HG02642 (cell line): ENCODE results near the gene FAM3D.
"Not testable (repeated sequence)": the region's sequence is repeated elsewhere in the genome, so short reads cannot be mapped to it uniquely, and the experiment has no call there.

ENCODE experiments used
- ATAC-seq: cut with Tn5 transposase; IDR thresholded peaks from one replicate; pipeline ENCODE4 v1.9.1; 2021; ENCODE audit warnings: mild to moderate bottlenecking; ENCODE audit not compliant: unreplicated experiment, poor library complexity

FAM3D gene

GRCh38 chr3:58666683-58667082, at the start of gene FAM3D:
Gene FAM3D, minus strand, starts transcription at chr3:58666774. Its CDS starts 11,211 bp downstream, at chr3:58655563.
- ATAC-seq = no peak

DNA sequence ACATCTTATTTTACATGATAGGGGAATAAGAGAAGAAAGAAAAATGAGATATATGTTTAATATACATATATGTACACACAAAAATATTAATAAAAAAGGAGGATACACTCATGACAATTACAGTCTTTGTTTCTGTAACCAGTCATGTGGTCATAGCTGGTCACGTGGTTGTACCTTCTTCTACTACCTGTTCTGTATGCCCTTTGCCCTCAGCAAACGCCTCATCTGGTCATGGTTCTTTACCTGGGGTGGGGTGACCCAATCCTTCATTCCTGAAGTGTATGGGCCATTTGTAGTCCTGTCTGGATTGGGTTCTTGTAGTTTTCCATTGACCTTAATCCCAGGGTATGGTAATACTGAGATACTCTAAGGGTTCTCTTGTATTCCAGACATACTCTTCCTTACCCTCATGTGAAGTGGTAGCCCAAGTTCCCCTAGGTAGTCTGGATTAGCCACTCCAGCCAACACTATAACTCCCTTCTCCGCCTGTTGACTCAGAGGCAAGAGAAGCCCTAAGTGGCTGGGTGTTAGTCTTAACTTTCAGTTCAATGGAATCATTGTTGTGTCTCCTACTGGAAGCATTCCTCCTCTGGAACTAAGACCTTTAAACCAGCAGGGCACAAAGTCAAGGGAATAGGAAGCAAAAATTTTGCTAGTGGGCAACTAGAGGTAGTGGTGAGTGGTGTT, 47.3 kb upstream of the FAM3D start:
- no peak for ATAC-seq

- no peak for ATAC-seq
Measured at GRCh38 chr3:58711871-58712270, 45.3 kb upstream of the FAM3D start.

DNA sequence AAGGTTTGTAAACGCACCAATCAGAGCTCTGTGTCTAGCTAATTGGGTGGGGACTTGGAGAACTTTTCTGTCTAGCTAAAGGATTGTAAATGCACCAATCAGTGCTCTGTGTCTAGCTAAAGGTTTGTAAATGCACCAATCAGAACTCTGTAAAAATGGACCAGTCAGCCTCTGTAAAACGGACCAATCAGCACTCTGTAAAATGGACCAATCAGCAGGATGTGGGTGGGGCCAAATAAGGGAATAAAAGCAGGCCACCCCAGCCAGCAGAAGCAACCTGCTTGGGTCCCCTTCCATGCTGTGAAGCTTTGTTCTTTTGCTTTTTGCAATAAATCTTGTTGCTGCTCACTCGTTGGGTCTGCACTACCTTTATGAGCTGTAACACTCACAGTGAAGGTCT, 42.4 kb upstream of the FAM3D start:
- ATAC-seq = not testable (repeated sequence)

DNA sequence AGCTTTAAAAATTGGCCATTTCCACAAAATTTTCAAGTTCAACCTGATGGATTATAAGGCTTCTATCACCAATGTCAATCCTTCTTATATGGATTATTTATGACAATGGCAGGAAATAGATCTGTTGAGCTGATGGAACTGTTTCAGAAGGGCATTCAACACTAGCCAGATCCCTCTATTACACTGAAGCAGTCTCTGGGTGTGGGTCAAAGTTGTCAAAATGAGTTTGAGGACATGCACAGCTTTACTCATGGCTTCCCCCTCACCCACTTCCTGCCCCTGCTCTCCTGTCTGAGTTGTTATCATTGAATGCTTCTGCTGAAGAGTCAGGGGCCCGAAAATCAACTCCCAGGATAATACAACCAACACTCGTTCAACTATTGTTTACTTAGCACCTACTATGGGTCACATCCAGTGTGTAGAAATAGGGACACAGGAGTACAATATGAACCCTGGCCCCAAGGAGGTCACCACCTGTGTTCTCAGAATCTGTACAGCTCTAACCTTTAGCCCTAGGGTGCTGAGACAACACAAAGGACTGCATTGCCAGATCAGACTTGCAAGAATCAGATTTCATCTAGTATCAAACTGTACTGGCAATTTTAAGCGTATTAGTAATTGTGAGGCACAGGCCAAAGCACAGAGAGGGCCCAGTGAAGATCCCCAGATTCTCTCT, 41.7 kb upstream of the FAM3D start:
- ATAC-seq = no peak

DNA sequence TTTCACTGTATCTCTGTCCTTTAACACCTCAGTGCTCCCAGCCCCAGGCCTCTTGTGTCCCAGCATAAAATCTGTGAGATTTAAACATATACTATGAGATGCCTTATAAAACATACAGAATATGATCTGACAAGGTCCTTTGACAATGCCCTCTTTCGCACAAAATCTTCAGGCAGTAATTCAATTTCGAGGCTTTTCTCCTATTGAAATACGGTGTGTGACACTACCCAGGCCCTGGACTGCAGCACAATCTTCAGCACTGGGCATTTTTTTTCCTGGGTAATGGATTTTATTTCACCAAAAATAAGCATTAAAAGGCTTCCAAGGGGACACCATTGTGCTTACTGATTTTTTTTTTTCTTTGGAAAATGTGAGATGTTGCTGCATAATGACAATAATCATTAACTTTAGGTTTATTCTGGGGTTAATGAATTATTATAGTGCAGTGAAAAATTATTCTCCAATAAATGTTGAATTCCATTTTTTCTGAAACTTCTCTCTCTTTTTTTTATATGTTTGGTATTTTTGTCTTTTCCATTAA, 40.9 kb upstream of the FAM3D start:
- ATAC-seq = no peak

DNA sequence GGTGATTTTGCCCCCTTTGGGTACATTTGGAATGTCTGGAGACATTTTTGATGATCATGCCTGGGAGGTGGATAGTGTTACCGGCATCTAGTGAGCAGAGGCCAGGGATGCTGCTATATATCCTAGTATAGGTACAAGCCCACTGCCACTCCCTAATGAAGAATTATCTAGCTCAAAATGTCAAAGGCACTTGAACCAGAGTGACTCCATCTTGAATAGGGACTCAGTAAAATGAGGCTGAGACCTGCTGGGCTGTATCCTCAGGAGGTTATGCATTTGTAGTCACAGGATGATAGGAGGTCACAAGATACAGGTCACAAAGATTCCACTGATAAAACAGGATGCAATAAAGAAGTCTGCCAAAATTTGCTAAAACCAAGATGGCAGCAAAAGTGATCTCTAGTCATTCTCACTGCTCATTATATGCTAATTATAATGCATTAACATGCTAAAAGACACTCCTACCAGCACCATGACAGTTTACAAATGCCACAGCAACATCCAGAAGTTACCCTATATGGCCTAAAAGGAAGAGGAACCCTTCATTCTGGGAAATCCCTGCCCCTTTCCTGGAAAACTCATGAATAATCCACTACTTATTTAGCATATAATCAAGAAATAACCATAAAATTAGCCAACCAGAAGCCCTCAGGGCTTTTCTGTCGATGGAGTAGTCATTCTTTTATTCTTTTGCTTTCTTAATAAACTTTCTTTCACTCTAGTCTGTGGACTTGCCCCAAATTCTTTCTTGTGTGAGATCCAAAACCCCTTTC, 40.0 kb upstream of the FAM3D start:
- ATAC-seq = no peak

DNA sequence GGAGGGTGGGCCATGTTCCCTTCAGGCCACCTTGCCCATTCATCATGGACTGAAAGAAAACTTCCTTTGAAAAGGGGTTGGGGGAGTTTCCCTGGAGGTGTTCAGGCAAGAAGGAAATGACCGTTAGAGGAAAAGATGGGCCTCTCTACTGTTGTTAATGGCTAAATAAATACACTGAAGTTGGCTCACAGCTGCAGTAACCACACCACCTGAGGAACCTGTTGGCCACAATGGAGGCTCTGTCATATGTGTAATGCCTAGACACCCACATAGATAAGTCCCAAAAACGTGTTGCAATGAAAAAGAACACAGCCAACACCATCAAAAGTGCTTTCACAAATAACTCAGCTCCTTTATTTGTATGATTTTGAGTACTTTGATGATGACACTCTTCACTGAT, 38.2 kb upstream of the FAM3D start:
- no peak for ATAC-seq

DNA sequence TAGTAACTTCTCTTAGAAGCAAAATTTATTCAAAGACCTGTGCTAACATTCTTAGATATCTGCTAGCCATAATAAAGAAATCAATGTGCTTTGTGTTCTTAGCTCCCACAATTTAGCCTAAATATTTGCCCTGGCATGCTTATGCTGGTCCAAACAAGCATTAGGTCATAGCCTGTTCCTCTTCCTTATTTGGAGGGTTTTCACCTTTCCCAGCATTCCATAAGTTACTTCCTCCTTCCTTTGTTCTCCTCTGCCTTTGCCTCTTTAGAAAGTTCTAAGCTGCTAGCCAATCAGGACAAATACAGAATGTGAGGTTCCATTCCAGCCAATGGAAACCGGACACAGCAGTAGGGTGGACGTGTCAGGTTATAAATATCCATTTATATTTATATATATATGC, 37.7 kb upstream of the FAM3D start:
- not testable (repeated sequence) for ATAC-seq

GRCh38 chr3:58698246-58698645, 31.7 kb upstream of the FAM3D start:
- no peak for ATAC-seq

DNA sequence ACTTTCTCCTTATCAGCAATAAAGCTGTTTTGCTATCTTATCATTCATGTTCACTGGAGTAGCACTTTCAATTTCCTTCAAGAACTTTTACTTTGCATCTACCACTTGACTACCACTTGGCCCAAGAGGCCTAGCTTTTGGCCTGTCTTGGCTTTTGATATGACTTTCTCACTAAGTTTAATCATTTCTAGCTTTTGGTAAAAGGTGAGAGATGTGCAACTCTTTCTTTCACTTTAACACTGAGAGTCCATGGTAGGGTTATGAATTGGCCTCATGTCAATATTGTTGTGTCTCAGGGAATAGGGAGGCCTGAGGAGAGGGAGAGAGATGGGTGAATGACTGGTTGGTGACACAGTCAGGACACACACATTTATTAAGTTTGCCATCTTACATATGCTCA, 31.0 kb upstream of the FAM3D start:
- no peak for ATAC-seq

DNA sequence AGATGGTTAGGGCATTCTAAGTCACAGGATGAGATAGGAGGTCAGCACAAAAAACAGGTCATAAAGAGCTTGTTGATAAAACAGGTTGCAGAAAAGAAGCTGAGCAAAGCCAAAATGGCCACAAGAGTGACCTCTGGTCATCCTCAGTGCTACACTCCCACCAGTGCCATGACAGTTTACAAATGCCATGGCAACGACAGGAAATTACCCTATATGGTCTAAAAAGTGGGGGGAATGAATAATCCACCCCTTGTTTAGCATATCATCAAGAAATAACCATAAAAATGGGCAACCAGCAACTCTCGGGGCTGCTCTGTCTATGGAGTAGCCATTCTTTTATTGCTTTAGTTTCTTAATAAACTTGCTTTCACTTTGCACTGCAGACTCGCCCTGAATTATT, 30.2 kb upstream of the FAM3D start:
- not testable (repeated sequence) for ATAC-seq

DNA sequence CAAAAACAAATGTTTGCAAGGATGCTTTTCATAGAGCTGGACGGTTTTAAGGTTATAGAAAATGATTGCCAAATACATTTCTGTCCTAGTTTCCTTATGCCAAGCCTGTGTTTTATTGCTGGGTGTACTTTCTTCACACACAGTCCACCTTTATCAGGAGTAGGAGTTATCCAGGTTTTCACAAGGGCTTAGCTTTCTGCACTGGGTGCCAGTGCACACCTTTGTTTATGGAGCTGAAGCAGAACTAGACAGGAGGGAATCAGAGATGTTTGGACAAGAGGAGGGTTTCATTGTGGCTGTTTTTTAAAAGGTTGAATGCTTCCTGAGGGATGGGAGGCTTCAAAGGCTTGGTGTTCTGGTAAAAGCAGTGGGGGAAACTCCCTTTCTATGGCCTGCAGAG, 29.5 kb upstream of the FAM3D start:
- no peak for ATAC-seq

GRCh38 chr3:58695284-58695683, 28.7 kb upstream of the FAM3D start:
- not testable (repeated sequence) for ATAC-seq

DNA sequence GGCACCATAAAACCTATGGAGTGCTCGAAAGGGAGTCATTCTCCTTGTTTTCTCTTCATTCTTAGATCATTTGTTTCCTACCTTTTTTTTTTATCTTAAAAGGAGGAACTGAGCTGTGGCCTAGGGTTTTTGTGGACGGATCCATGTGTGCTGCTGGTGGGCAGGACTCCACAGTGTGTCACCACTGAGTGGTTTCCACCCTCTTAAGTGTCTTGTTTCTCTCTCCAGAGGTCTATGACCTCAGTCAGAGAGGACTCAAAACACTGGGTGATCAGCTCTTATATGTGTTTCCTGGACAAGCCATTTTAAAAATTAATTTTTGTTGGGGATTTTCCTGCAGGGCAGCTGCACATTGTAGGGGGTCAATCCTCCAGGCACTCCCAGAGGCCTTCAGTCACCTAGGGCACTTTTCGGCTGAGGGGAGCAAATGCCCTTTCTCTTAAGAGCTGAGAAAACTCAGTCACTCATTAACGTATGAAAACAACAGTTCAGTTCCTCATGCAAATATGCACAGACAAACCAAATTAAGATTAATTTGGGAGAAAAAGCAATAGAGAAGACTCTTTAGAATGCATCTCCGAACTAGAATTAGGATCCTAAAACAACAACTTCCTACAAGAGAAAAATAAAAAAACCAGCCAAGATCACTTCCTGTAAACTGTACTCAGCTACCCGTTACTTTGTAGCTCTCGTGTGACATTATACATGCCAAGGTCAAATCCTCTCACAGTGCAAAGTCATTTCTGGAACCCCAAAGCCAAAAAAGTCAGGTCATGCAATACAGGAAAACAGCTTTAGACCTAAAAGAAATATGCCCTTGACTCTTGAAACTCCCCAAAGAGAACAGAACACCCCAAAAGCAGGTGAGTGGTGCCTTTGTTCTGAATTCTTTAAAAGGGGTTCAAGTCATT, 27.6 kb upstream of the FAM3D start:
- ATAC-seq = no peak

GRCh38 chr3:58692484-58692883, 25.9 kb upstream of the FAM3D start:
- ATAC-seq = no peak

DNA sequence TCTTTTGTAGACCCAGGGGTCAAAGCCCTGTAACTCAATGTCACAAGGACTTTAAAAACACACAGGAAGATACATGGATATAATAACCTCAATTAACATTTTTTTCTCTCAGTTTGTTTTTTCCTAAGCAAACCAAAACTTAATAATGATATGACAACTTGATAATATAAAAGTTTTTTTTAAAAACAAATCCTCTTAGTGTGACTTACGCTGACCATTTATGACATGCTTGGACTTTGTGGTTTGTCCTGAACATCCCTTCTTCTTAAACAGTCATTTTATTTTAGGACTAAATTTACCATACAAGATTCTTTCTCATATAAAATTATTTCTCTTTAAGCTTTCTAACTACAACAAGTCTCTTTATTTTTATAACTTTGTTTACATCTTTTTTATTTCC, 25.4 kb upstream of the FAM3D start:
- ATAC-seq = no peak

- ATAC-seq = no peak
Measured at GRCh38 chr3:58690490-58690889, 23.9 kb upstream of the FAM3D start.

- ATAC-seq = no peak
Measured at GRCh38 chr3:58688574-58688973, 22.0 kb upstream of the FAM3D start.

- no peak for ATAC-seq
Measured at GRCh38 chr3:58686847-58687246, 20.3 kb upstream of the FAM3D start.
